Rectal smooth muscle tissue (tissue), 1 donor: ENCODE measurements around the gene USP40.

Experiments
- H3K27ac ChIP-seq: one replicate; pipeline ENCODE4 v1.7.0; 2013; ENCODE audit warnings: low read depth, low read length, inconsistent platforms
- H3K27me3 ChIP-seq: one replicate; pipeline ENCODE4 v1.7.0; 2013; ENCODE audit warnings: low read length; ENCODE audit not compliant: control insufficient read depth, insufficient read depth
- H3K36me3 ChIP-seq: one replicate; pipeline ENCODE4 v1.7.0; 2013; ENCODE audit warnings: low read length; ENCODE audit not compliant: control insufficient read depth, insufficient read depth
- H3K4me1 ChIP-seq: one replicate; pipeline ENCODE4 v1.7.0; 2013; ENCODE audit warnings: low read length; ENCODE audit not compliant: control insufficient read depth, insufficient read depth
- H3K4me3 ChIP-seq: one replicate; pipeline ENCODE4 v1.7.0; 2013; ENCODE audit warnings: low read length
- H3K9ac ChIP-seq: one replicate; pipeline ENCODE4 v1.7.0; 2013; ENCODE audit warnings: low read length

USP40 gene

DNA sequence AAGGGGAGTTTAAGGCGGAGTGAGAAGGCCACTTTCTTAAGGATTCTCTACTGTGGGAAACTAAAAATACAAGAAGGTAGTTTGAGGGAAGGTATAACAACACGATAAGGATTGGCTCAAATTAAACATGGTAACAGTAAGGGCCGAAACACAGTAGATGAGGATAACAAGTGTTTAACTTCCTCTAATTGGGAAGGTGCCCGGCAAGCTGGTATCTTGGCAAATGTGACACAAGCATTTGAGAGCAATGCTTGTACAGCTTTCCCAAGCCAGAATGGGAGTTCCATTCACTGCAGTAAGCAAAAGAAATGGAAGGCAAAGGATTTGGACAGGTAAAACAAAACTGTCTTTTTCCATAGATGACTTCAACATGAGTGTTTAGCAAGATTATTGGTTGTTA is 19.8 kb downstream of the USP40 start:
- Histone ChIP-seq H3K36me3 (peaks cover 15% of the 10 kb centered on the region), H3K9ac (no peak overlapping the region), H3K27ac (no peak overlapping the region), H3K4me1 (no peaks in the 10 kb centered on the region), H3K27me3 (no peaks in the 10 kb centered on the region), H3K4me3 (no peak overlapping the region)

- Histone ChIP-seq H3K9ac (no peak overlapping the region), H3K4me3 (no peak overlapping the region), H3K27ac (no peak overlapping the region), H3K4me1 (no peaks in the 10 kb centered on the region), H3K27me3 (no peaks in the 10 kb centered on the region), H3K36me3 (peaks cover 15% of the 10 kb centered on the region)
These were observed 20.5 kb downstream of the USP40 start for GRCh38 chr2:233546101-233546500.

DNA sequence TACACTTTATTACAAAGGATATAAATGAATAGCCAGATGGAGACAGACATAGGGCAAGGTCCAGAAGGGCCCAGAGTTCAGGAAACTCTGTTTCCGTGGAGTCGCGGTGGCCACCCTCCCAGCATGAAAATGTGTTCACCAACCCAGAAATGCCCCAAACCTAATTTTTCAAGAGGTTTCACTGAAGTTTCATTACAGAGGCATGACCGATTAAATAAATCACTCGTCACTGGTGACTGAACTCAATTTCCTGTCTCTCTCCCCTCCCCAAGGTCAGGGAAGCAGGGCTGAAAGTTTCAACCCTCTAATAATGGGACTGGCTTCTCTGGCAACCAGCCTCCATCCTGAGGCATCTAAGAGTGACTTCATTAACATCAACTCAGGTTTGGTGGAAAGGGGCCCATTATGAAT is 22.4 kb downstream of the USP40 start:
- H3K27me3 ChIP-seq, result no peaks in the 10 kb centered on the region
- H3K4me3 ChIP-seq, result no peak overlapping the region
- no peaks in the 10 kb centered on the region for H3K4me1 ChIP-seq
- peaks cover 13% of the 10 kb centered on the region for H3K36me3 ChIP-seq
- no peak overlapping the region for H3K27ac ChIP-seq
- H3K9ac ChIP-seq, result no peak overlapping the region

GRCh38 chr2:233542507-233542906 is 24.1 kb downstream of the USP40 start:
- Histone ChIP-seq H3K4me3 (no peak overlapping the region), H3K36me3 (peaks cover 13% of the 10 kb centered on the region), H3K4me1 (no peaks in the 10 kb centered on the region), H3K27ac (no peak overlapping the region), H3K27me3 (no peaks in the 10 kb centered on the region), H3K9ac (no peak overlapping the region)

- H3K4me1 ChIP-seq, result no peaks in the 10 kb centered on the region
- H3K27ac ChIP-seq, result no peak overlapping the region
- H3K9ac ChIP-seq, result no peak overlapping the region
- no peak overlapping the region for H3K4me3 ChIP-seq
- H3K36me3 ChIP-seq, result peaks cover 4% of the 10 kb centered on the region
- no peaks in the 10 kb centered on the region for H3K27me3 ChIP-seq
These were observed 27.8 kb downstream of the USP40 start for GRCh38 chr2:233538741-233539140.

- no peak overlapping the region for H3K4me3 ChIP-seq
- peaks cover 6% of the 10 kb centered on the region for H3K36me3 ChIP-seq
- H3K27ac ChIP-seq, result no peak overlapping the region
- H3K9ac ChIP-seq, result no peak overlapping the region
- H3K4me1 ChIP-seq, result no peaks in the 10 kb centered on the region
- H3K27me3 ChIP-seq, result no peaks in the 10 kb centered on the region
These were observed 31.3 kb downstream of the USP40 start for GRCh38 chr2:233535271-233535670.

- Histone ChIP-seq H3K9ac (no peak overlapping the region), H3K27ac (no peak overlapping the region), H3K4me3 (no peak overlapping the region), H3K36me3 (peaks cover 8% of the 10 kb centered on the region), H3K27me3 (no peaks in the 10 kb centered on the region), H3K4me1 (no peaks in the 10 kb centered on the region)
These were observed 33.6 kb downstream of the USP40 start for GRCh38 chr2:233532971-233533370.

DNA sequence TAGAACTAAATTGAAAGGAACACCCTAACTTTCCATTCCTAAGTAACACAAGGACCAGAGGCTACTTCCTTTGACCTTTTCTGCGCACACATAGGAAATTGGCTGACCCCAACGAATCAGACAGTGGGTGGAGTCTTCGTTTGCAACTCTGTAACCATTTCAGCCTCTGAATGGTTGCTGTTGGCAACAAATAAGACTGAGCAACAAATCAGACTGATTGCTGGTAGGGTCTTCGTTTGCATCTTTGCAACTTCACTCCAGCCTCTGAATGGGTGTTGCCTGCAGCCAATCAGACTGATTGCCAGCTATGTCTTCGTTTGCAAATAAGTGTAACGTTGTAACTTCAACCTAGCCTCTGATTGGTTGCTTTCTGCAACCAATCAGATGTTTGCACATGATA is 34.6 kb downstream of the USP40 start:
- H3K9ac ChIP-seq, result no peak overlapping the region
- no peak overlapping the region for H3K4me3 ChIP-seq
- H3K36me3 ChIP-seq, result peaks cover 7% of the 10 kb centered on the region
- no peaks in the 10 kb centered on the region for H3K27me3 ChIP-seq
- no peaks in the 10 kb centered on the region for H3K4me1 ChIP-seq
- H3K27ac ChIP-seq, result no peak overlapping the region

GRCh38 chr2:233530381-233530780 is 36.2 kb downstream of the USP40 start:
- no peaks in the 10 kb centered on the region for H3K4me1 ChIP-seq
- H3K27ac ChIP-seq, result no peak overlapping the region
- H3K27me3 ChIP-seq, result no peaks in the 10 kb centered on the region
- no peak overlapping the region for H3K9ac ChIP-seq
- H3K4me3 ChIP-seq, result no peak overlapping the region
- peaks cover 6% of the 10 kb centered on the region for H3K36me3 ChIP-seq

DNA sequence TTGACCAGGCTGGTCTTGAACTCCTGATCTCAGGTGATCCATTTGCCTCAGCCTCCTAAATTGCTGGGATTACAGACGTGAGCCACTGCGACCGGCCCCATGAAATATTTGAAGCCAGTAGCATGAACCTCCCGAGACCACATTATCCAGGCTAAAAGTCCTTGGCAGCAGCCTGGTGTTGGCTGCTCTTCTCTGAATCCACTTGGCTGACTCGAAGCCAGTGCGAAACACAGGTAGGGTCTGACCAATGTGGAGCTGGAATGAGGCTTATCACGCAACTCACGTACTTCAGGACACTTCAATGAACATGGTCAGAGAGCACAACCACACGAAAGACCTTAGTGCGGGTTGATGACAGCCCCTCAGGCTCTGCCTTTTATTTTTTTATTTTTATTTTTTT is 38.4 kb downstream of the USP40 start:
- Histone ChIP-seq H3K36me3 (peaks cover 5% of the 10 kb centered on the region), H3K9ac (no peak overlapping the region), H3K27me3 (no peaks in the 10 kb centered on the region)

GRCh38 chr2:233525791-233526190 is 40.8 kb downstream of the USP40 start:
- no peak overlapping the region for H3K27ac ChIP-seq
- no peak overlapping the region for H3K4me3 ChIP-seq
- no peaks in the 10 kb centered on the region for H3K4me1 ChIP-seq
- peaks cover 4% of the 10 kb centered on the region for H3K36me3 ChIP-seq
- H3K9ac ChIP-seq, result no peak overlapping the region
- H3K27me3 ChIP-seq, result no peaks in the 10 kb centered on the region

More for the DNA sequence above, 38.4 kb downstream of the USP40 start:
- Histone ChIP-seq H3K27ac (no peak overlapping the region), H3K4me3 (no peak overlapping the region), H3K4me1 (no peaks in the 10 kb centered on the region)

DNA sequence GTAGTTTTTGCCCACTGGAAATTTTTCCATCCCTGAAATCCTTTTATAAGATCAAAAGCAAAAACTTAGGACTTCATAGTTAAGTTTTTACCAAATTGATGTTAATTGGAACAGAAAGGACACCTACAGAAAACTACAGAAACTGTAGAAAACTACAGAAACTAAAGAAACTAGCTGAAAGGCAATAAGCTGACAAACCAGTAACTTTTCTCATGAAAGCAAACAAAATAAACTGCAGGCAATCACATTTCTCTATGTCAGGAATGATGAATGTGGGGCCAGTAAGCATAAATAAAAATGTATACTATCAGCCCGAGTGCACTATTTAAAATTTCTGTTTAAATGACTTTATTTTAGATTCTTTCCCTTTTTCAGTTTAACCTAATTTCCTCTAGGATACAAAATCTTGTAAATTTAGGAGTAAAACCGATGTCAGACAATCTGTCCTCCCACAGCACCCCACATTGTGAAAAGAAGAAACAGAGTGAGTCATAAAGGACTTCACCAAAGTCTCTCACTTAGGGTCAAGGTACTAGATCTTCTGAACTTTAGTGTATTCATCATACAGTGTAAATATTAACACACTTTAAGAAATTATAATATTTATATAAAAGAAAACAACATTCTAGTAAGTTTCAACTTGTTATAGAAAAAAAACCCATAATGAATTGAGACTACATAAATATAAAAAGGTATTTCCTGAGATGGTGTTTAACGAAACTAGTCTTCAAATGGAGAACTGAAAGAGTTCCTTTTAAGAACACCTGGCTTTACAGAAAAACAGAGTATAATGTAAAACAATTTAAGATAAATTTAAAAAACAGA is 46.6 kb downstream of the USP40 start:
- Histone ChIP-seq H3K4me1 (no peaks in the 10 kb centered on the region), H3K27me3 (no peaks in the 10 kb centered on the region), H3K36me3 (peaks cover 3% of the 10 kb centered on the region), H3K9ac (no peak overlapping the region), H3K27ac (no peak overlapping the region), H3K4me3 (no peak overlapping the region)

GRCh38 chr2:233513953-233514655 is 52.5 kb downstream of the USP40 start:
- Histone ChIP-seq H3K9ac (no peak overlapping the region), H3K27ac (no peak overlapping the region), H3K27me3 (no peaks in the 10 kb centered on the region), H3K4me1 (no peaks in the 10 kb centered on the region), H3K4me3 (no peak overlapping the region), H3K36me3 (no peaks in the 10 kb centered on the region)
